H1 (cell line): Measurements from ENCODE around the gene SLX4IP. TPM values are rescaled to one million over a fixed set of nuclear protein-coding genes. Genes with fewer than 3 reads are reported as not detected.

Source experiments
- CTCF ChIA-PET: fragments of 300-600 bp; sonication (Branson Sonifier 250); formaldehyde crosslinking; loops from one replicate; lab custom pipeline; 2021; ENCODE audit not compliant: partially characterized antibody; lab: Charles Lee
- POLR2A ChIA-PET: fragments of 300-600 bp; sonication (Branson Sonifier 250); formaldehyde crosslinking; loops from one replicate; lab custom pipeline; 2021; ENCODE audit warnings: inconsistent platforms; ENCODE audit not compliant: partially characterized antibody; lab: Charles Lee
- DNase-seq, 2 experiments: peaks; one replicate each; pipeline versions ENCODE4 v3.0.0 to v3.0.0-alpha.2; 2010 to 2022; ENCODE audit warnings: low spot score in 2 of 2, low read depth in 1 of 2, mixed read lengths in 1 of 2
- FAIRE-seq: peaks from 2 replicates; lab custom pipeline; 2011; peaks lifted over from hg19 to GRCh38; lab: Jason Lieb, UNC
- H2AFZ ChIP-seq: 2 replicates; pipeline ENCODE4 v1.8.1; 2012; ENCODE audit warnings: low read length, inconsistent platforms
- H2AK5ac ChIP-seq: 2 replicates; pipeline ENCODE4 v1.6.1; 2013; ENCODE audit warnings: low read depth, low read length
- H2BK120ac ChIP-seq: replicated peaks from 2 replicates; pipeline ENCODE3; 2013; ENCODE audit warnings: low read depth, low read length, inconsistent platforms
- H2BK12ac ChIP-seq: 2 replicates; pipeline ENCODE4 v1.6.1; 2013; ENCODE audit warnings: low read depth, low read length
- H2BK15ac ChIP-seq: 2 replicates; pipeline ENCODE4 v1.6.1; 2013; ENCODE audit warnings: low read length
- H2BK20ac ChIP-seq: 2 replicates; pipeline ENCODE4 v1.6.1; 2013; ENCODE audit warnings: low read length
- H2BK5ac ChIP-seq: 2 replicates; pipeline ENCODE4 v1.6.1; 2013; ENCODE audit warnings: low read depth, low read length
- H3K14ac ChIP-seq: 2 replicates; pipeline ENCODE4 v1.6.1; 2013; ENCODE audit warnings: inconsistent platforms; ENCODE audit not compliant: insufficient read length
- H3K18ac ChIP-seq: 2 replicates; pipeline ENCODE4 v1.6.1; 2013; ENCODE audit warnings: low read length; ENCODE audit errors: extremely low read depth
- H3K23ac ChIP-seq: 2 replicates; pipeline ENCODE4 v1.6.1; 2013; ENCODE audit warnings: inconsistent platforms; ENCODE audit not compliant: insufficient read length
- H3K23me2 ChIP-seq: 2 replicates; pipeline ENCODE4 v1.6.1; 2013; ENCODE audit warnings: low read depth, low read length
- H3K27ac ChIP-seq: 2 replicates; pipeline ENCODE4 v1.6.1; 2011; ENCODE audit warnings: low read depth, low read length, inconsistent platforms
- H3K27me3 ChIP-seq, 4 experiments: replicated peaks in 1 of 4; 1 replicate in 1 of 4; 2 replicates in 3 of 4; pipeline versions ENCODE4 v1.6.1 to v1.8.1; 2011 to 2013; ENCODE audit warnings: low read length in 3 of 4, mild to moderate bottlenecking in 3 of 4, inconsistent platforms in 2 of 4, mixed read lengths in 2 of 4, moderate library complexity in 1 of 4; ENCODE audit not compliant: control insufficient read depth in 3 of 4, insufficient read depth in 3 of 4; ENCODE audit errors: extremely low read depth in 1 of 4
- H3K36me3 ChIP-seq, 4 experiments: 2 replicates each; pipeline versions ENCODE4 v1.6.1 to v1.8.1; 2011 to 2013; ENCODE audit warnings: mild to moderate bottlenecking in 4 of 4, low read length in 3 of 4, moderate library complexity in 2 of 4, control low read depth in 1 of 4, inconsistent platforms in 1 of 4; ENCODE audit not compliant: insufficient read depth in 4 of 4, control insufficient read depth in 2 of 4
- H3K4ac ChIP-seq: replicated peaks from 2 replicates; pipeline ENCODE3; 2013; ENCODE audit warnings: low read length, low read depth, mixed read lengths, inconsistent platforms; ENCODE audit not compliant: insufficient read length
- H3K4me1 ChIP-seq, 4 experiments: replicated peaks in 1 of 4; 1 replicate in 1 of 4; 2 replicates in 3 of 4; pipeline versions ENCODE4 v1.6.1 to v1.8.1; 2011 to 2013; ENCODE audit warnings: low read length in 3 of 4, inconsistent platforms in 2 of 4, mixed read lengths in 1 of 4; ENCODE audit not compliant: insufficient read depth in 4 of 4, control insufficient read depth in 3 of 4
- H3K4me2 ChIP-seq, 2 experiments: 2 replicates each; pipeline versions ENCODE4 v1.6.1 to v1.8.1; 2011 to 2013; ENCODE audit warnings: low read depth in 2 of 2, low read length in 2 of 2, control low read depth in 1 of 2, inconsistent platforms in 1 of 2, mild to moderate bottlenecking in 1 of 2; ENCODE audit not compliant: insufficient read depth in 1 of 2
- H3K4me3 ChIP-seq, 4 experiments: fragments of 200-600, 300-600 bp in 1 of 4; sonication (generic), shearing (Covaris generic), sonication (Bioruptor Twin) in 1 of 4; 2 replicates each; pipeline versions ENCODE4 v1.5.1 to v1.8.1; 2011 to 2016; ENCODE audit warnings: low read length in 4 of 4, low read depth in 3 of 4, control low read depth in 2 of 4, inconsistent platforms in 2 of 4, mild to moderate bottlenecking in 2 of 4, mixed read lengths in 1 of 4, moderate library complexity in 1 of 4; ENCODE audit not compliant: insufficient read depth in 2 of 4; ENCODE audit errors: extremely low read depth in 1 of 4
- H3K56ac ChIP-seq: replicated peaks from 2 replicates; pipeline ENCODE3; 2013; ENCODE audit warnings: low read depth, mild to moderate bottlenecking, mixed read lengths, low read length, inconsistent platforms; ENCODE audit not compliant: insufficient read length
- H3K79me1 ChIP-seq: 2 replicates; pipeline ENCODE4 v1.6.1; 2013; ENCODE audit warnings: low read depth, low read length, control low read depth
- H3K79me2 ChIP-seq, 2 experiments: 2 replicates each; pipeline versions ENCODE4 v1.6.1 to v1.8.1; 2012 to 2013; ENCODE audit warnings: low read length in 2 of 2, mild to moderate bottlenecking in 2 of 2, inconsistent platforms in 1 of 2; ENCODE audit not compliant: insufficient read depth in 2 of 2, control insufficient read depth in 1 of 2
- H3K9ac ChIP-seq, 4 experiments: replicated peaks in 1 of 4; 1 replicate in 1 of 4; 2 replicates in 3 of 4; pipeline versions ENCODE4 v1.6.1 to v1.8.1; 2011 to 2013; ENCODE audit warnings: low read depth in 3 of 4, low read length in 3 of 4, control low read depth in 2 of 4, mild to moderate bottlenecking in 2 of 4, moderate library complexity in 2 of 4, inconsistent platforms in 1 of 4; ENCODE audit errors: extremely low read depth in 1 of 4
- H3K9me3 ChIP-seq, 2 experiments: 2 replicates each; pipeline versions ENCODE4 v1.6.1 to v1.8.1; 2012 to 2013; ENCODE audit warnings: mild to moderate bottlenecking in 2 of 2, moderate library complexity in 2 of 2, control low read depth in 1 of 2, inconsistent platforms in 1 of 2, low read depth in 1 of 2, low read length in 1 of 2, mixed read lengths in 1 of 2; ENCODE audit not compliant: insufficient read depth in 2 of 2
- H4K20me1 ChIP-seq, 2 experiments: replicated peaks in 1 of 2; 2 replicates each; pipeline versions ENCODE3 to v1.8.1; 2011 to 2013; ENCODE audit warnings: inconsistent platforms in 2 of 2, low read length in 2 of 2, mild to moderate bottlenecking in 1 of 2; ENCODE audit not compliant: insufficient read depth in 2 of 2, control insufficient read depth in 1 of 2
- H4K5ac ChIP-seq: 2 replicates; pipeline ENCODE4 v1.6.1; 2013; ENCODE audit warnings: low read length, low read depth, mixed read lengths, inconsistent platforms; ENCODE audit not compliant: insufficient read length
- H4K8ac ChIP-seq: 2 replicates; pipeline ENCODE4 v1.8.0; 2013; ENCODE audit warnings: mild to moderate bottlenecking, moderate library complexity, low read length, inconsistent platforms; ENCODE audit not compliant: insufficient read depth; ENCODE audit errors: extremely low read depth
- H4K91ac ChIP-seq: replicated peaks from 2 replicates; pipeline ENCODE3; 2013; ENCODE audit warnings: low read length, mixed read lengths, inconsistent platforms; ENCODE audit not compliant: insufficient read length
- CTBP2 ChIP-seq: IDR thresholded peaks from 2 replicates; pipeline ENCODE4 v1.7.0; 2011; ENCODE audit warnings: borderline replicate concordance, mild to moderate bottlenecking, moderate library complexity, mixed read lengths, low read length; ENCODE audit not compliant: insufficient read depth, insufficient read length
- RAD21 ChIP-seq, 2 experiments: IDR thresholded peaks in 1 of 2; conservative IDR thresholded peaks in 1 of 2; 2 replicates each; pipeline ENCODE4 v1.6.1; 2011; ENCODE audit warnings: low read depth in 2 of 2, low read length in 2 of 2, improper control_type of control experiment in 1 of 2, inconsistent platforms in 1 of 2, mild to moderate bottlenecking in 1 of 2, moderate library complexity in 1 of 2
- SAP30 ChIP-seq: fragments of 300-600 bp; sonication (generic); IDR thresholded peaks from 2 replicates; pipeline ENCODE4 v1.7.1; 2012; ENCODE audit warnings: low read length, moderate library complexity, mild to moderate bottlenecking, inconsistent platforms; ENCODE audit not compliant: insufficient read depth, insufficient replicate concordance
- TAF1 ChIP-seq: IDR thresholded peaks from 2 replicates; pipeline ENCODE4 v1.6.1; 2011; ENCODE audit warnings: mild to moderate bottlenecking, low read depth, low read length
- WGBS, 2 experiments: shearing (Covaris generic) in 1 of 2; methylation state at CpG; one replicate each; pipeline versions ENCODE4 v1.1.6 to v1.1.7; 2013 to 2015; ENCODE audit warnings: low lambda C conversion rate in 2 of 2, mixed read lengths in 2 of 2, inconsistent platforms in 1 of 2, low coverage in 1 of 2, missing lambda C conversion rate in 1 of 2; ENCODE audit not compliant: insufficient replicate concordance in 2 of 2, insufficient coverage in 1 of 2, insufficient read length in 1 of 2; ENCODE audit errors: extremely low coverage in 1 of 2, missing lambda C conversion rate in 1 of 2; 5-methylcytosine and 5-hydroxymethylcytosine counted together
- polyA plus RNA-seq, 7 experiments: library from polyadenylated mRNA; depleted of rRNA in 3 of 7; stranded (reverse) in 5 of 7; unstranded in 2 of 7; fragments of >200 nt in 5 of 7; fragments of 200-250 nt in 2 of 7; gene quantifications; 1 replicate in 5 of 7; 2 replicates in 1 of 7; 4 replicates in 1 of 7; pipeline versions ENCODE4 v1.2.1 to v1.2.3, GENCODE V29; 2011 to 2013; ENCODE audit warnings: missing spikeins in 2 of 7, mixed read lengths in 2 of 7
- total RNA-seq: library from RNA; stranded (reverse); fragmentation: NEBNext Ultra II Directional; extraction: Animal tissue kit (Norgen Biotek cat#: 25700); gene quantifications from 2 replicates; pipeline ENCODE4 v1.2.1, GENCODE V29; 2021

Gene SLX4IP
- total and polyA plus RNA-seq, 2 of the 8 experiments (the other 6 are each of a cell fraction or from before 2014, with no cell fraction given): 2.4 to 8.7 TPM

- no peak overlapping the region; the same call in 1 of the 2 replicates for H2BK20ac ChIP-seq
- H3K4me3 ChIP-seq: no peak overlapping the region; a peak in 1 of 8 replicates
- no peak overlapping the region for H3K23ac ChIP-seq
- peaks cover 19% of the 10 kb centered on the region for H3K79me1 ChIP-seq
- H2AK5ac ChIP-seq: peak overlapping the region; percentile 1; the same call in 1 of the 2 replicates
- no peak overlapping the region for H2BK120ac ChIP-seq
- H3K4me2 ChIP-seq: peak overlapping the region in 1 of 2 experiments; percentile 72; a peak in 2 of 4 replicates
- H3K56ac ChIP-seq: no peak overlapping the region
- FAIRE-seq: no peak
- H3K9ac ChIP-seq: no peak overlapping the region
- CTCF ChIA-PET: interaction anchor here (0.8 kb wide), 1 partner anchor 10 kb away, joined by 4 read pairs; no protein-coding TSS in a partner anchor
- no peak overlapping the region for H4K5ac ChIP-seq
- H4K20me1 ChIP-seq: peaks cover 0 to 22% of the 10 kb centered on the region in 2 experiments
- WGBS, 2 experiments: 66% methylated on average over 6 of the region's 6 CpGs; no CpG with 5 or more reads in 1 of the 2 experiments
- DNase-seq: no peak
- no peaks in the 10 kb centered on the region; a peak in 1 of 4 replicates for H3K9me3 ChIP-seq
- POLR2A ChIA-PET: no interaction called here
- H4K91ac ChIP-seq: peak overlapping the region; percentile 6
- H3K36me3 ChIP-seq: peaks cover 11 to 53% (median 26%) of the 10 kb centered on the region in 4 experiments; a peak in 7 of 8 replicates
- peak overlapping the region; percentile 46; the same call in 1 of the 2 replicates for H2BK5ac ChIP-seq
- TF ChIP-seq TAF1 (no peak), CTBP2 (no peak), RAD21 (IDR thresholded peaks at IDR 0.05 in 1 of 2, conservative IDR thresholded peaks at IDR 0.05 in 1 of 2; ENCODE audit: low read depth in 2 of 2, low read length in 2 of 2) (no peak), SAP30 (no peak)
- H3K4me1 ChIP-seq: peaks cover 25 to 40% (median 34%) of the 10 kb centered on the region in 4 experiments
- no peak overlapping the region for H2AFZ ChIP-seq
- H3K18ac ChIP-seq: peak overlapping the region; percentile 55; the same call in 1 of the 2 replicates
- peaks cover 25 to 96% of the 10 kb centered on the region in 2 experiments for H3K79me2 ChIP-seq
- H3K27me3 ChIP-seq: no peaks in the 10 kb centered on the region
- H3K27ac ChIP-seq: no peak overlapping the region
- peak overlapping the region; percentile 80 for H2BK12ac ChIP-seq
- H3K4ac ChIP-seq: no peak overlapping the region
- no peak overlapping the region for H2BK15ac ChIP-seq
- H3K14ac ChIP-seq: no peak overlapping the region
- H4K8ac ChIP-seq: no peak overlapping the region
- H3K23me2 ChIP-seq: no peaks in the 10 kb centered on the region; the same call in 1 of the 2 replicates
Observed at GRCh38 chr20:10665791-10666190, 230.7 kb downstream of the SLX4IP start.
